Measurements from ENCODE around the gene BCL2L1.

Gene BCL2L1

DNA sequence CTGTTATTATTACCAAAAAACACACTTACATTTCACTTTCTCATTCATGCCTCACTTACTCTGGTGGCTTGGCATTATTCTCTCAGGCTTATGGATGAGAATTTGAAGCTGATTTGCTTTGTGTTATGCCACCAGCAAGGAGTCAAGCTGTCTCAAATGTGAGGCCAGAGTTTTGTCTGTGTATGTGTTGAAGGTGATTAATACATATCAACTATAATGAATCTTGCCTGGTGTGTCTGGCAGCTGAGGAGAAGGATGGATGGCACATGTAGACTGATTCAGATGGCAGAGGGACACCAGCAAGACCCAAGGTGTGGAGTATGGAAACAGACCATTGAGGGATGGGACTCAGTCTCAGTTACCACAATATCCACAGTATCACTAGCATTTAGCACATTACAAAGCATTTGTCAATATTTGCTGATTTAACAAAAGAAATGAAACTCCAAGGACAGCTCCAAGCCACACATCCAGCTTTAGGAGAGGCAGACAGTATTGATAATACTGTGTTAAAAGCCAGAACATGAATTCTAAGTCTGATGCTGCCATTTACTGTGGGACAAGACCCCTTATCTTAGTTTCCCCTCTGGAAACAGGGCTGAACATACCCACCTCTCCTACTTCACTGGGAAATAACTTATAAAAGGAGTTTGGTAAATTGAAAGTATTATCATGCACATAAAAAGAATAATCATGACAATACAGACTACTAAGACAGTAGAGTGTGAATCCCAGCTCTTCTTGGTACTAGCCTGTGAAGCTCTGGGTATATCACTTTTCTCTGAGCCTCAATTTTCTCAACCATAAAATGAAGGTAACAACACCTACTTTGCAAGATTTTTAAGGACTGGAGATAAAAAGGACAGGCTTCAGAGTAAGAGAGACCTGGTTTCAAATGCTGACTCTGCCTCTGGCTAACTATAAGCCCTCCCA is 11.2 kb downstream of the BCL2L1 start:
- Histone ChIP-seq H3K9ac (ENCODE audit: low read length) (peak overlapping the region; percentile 36; the same call in 1 of the 2 replicates), H2AFZ (ENCODE audit: low read length) (no peak overlapping the region), H3F3A (ENCODE audit: insufficient read depth, low read length) (0 out of 2 replicates have a peak, but pooled peaks cover 2% of the 10 kb centered on the region), H3K4me2 (ENCODE audit: low read length) (peak overlapping the region; percentile 45), H3K79me2 (ENCODE audit: insufficient read depth, low read length) (peaks cover 14% of the 10 kb centered on the region; the same call in 1 of the 2 replicates), H3K4me1 (ENCODE audit: insufficient read depth, low read length, severe bottlenecking) (peaks cover 91% of the 10 kb centered on the region), H3K36me3 (ENCODE audit: insufficient read depth, low read length) (peaks cover 67% of the 10 kb centered on the region), H3K9me2 (ENCODE audit: low read depth, low read length) (no peaks in the 10 kb centered on the region), H4K20me1 (ENCODE audit: insufficient read depth, low read length) (no peaks in the 10 kb centered on the region), H3K9me3 (ENCODE audit: low read length) (no peaks in the 10 kb centered on the region), H3K27ac (ENCODE audit: low read depth, low read length, poor library complexity, severe bottlenecking) (peak overlapping the region; percentile 96), H3K27me3 (ENCODE audit: insufficient read depth, low read length) (no peaks in the 10 kb centered on the region), H3K4me3 (ENCODE audit: low read depth, low read length, poor library complexity, severe bottlenecking) (peak overlapping the region; percentile 12)
- TF ChIP-seq CTCF (IDR thresholded peaks at IDR 0.05; ENCODE audit: low read length) = no peak
- TF ChIP-seq EZH2 (IDR thresholded peaks at IDR 0.05; ENCODE audit: borderline replicate concordance, low read length) = no peak

DNA sequence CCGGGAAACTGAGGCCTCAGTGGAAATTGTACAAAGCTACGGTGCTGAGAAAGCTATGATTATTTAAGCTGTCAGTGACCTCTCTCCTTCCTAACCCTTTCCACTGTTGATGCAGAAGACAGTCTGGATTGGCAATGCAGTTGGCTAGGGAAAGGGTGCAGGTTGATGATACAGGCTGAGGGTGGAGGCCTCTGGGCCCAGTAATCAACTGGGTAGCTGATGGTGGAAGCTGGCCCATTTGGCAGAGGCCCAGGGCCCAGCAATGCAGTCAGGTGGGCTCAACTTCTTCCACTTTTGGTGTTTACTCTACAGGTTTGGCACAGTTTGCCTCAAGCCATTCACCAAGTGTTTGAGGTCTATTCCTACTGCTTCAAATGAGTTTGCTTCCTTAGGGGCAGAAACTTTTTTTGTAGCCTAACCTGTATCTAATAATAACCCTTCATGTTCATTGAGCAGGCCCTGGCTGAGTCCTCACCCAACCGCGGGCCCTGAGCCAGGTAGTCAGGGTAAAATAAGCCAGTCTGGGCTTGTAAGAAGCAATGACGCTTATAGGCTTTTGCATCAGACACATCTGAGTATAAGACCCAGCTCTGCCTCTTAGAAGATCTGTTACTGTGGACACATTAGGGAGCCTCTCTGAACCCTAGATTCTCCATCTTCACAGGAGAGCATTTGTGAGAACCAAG is 12.1 kb downstream of the BCL2L1 start:
- no peak overlapping the region for H2AFZ ChIP-seq (ENCODE audit: low read length)
- H3K4me3 ChIP-seq (ENCODE audit: low read depth, low read length, poor library complexity, severe bottlenecking) = peak overlapping the region; percentile 11
- H3K9me3 ChIP-seq (ENCODE audit: low read length) = no peaks in the 10 kb centered on the region
- H3K27ac ChIP-seq (ENCODE audit: low read depth, low read length, poor library complexity, severe bottlenecking) = peak overlapping the region; percentile 96
- peaks cover 12% of the 10 kb centered on the region; the same call in 1 of the 2 replicates for H3K79me2 ChIP-seq (ENCODE audit: insufficient read depth, low read length)
- no peaks in the 10 kb centered on the region for H3K27me3 ChIP-seq (ENCODE audit: insufficient read depth, low read length)
- H3K4me1 ChIP-seq (ENCODE audit: insufficient read depth, low read length, severe bottlenecking) = peaks cover 92% of the 10 kb centered on the region
- H3K4me2 ChIP-seq (ENCODE audit: low read length) = peak overlapping the region; percentile 45; the same call in 1 of the 2 replicates
- 0 out of 2 replicates have a peak, but pooled peaks cover 3% of the 10 kb centered on the region for H3F3A ChIP-seq (ENCODE audit: insufficient read depth, low read length)
- no peak for TF ChIP-seq EZH2 (IDR thresholded peaks at IDR 0.05; ENCODE audit: borderline replicate concordance, low read length)
- no peak for TF ChIP-seq CTCF (IDR thresholded peaks at IDR 0.05; ENCODE audit: low read length)
- no peaks in the 10 kb centered on the region for H3K9me2 ChIP-seq (ENCODE audit: low read depth, low read length)
- H4K20me1 ChIP-seq (ENCODE audit: insufficient read depth, low read length) = no peaks in the 10 kb centered on the region
- H3K36me3 ChIP-seq (ENCODE audit: insufficient read depth, low read length) = peaks cover 66% of the 10 kb centered on the region
- H3K9ac ChIP-seq (ENCODE audit: low read length) = peak overlapping the region; percentile 36; the same call in 1 of the 2 replicates

DNA sequence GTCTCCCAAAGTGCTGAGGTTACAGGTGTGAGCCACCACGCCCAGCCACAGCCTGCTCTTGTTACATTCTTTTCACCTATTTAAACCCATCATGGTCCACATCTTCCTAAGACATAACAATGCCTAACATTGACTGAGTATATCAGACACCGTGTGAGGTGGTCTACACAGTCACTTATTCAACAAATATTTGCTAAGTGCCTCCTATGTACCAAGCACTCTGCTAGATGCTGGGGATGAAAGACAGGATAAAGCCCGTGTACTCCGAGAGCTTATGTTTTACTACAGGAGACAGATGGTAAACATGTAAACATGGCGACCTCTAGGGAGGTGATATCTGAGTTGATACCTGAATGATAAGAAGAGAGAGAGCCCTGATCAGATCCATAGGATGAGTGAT is 12.7 kb downstream of the BCL2L1 start:
- Histone ChIP-seq H3F3A (ENCODE audit: insufficient read depth, low read length) (0 out of 2 replicates have a peak, but pooled peaks cover 3% of the 10 kb centered on the region), H3K27me3 (ENCODE audit: insufficient read depth, low read length) (no peaks in the 10 kb centered on the region), H3K4me3 (ENCODE audit: low read depth, low read length, poor library complexity, severe bottlenecking) (no peak overlapping the region), H4K20me1 (ENCODE audit: insufficient read depth, low read length) (no peaks in the 10 kb centered on the region), H3K79me2 (ENCODE audit: insufficient read depth, low read length) (peaks cover 14% of the 10 kb centered on the region), H3K4me2 (ENCODE audit: low read length) (no peak overlapping the region; the same call in 1 of the 2 replicates), H3K27ac (ENCODE audit: low read depth, low read length, poor library complexity, severe bottlenecking) (peak overlapping the region; percentile 96), H3K9me3 (ENCODE audit: low read length) (no peaks in the 10 kb centered on the region), H3K36me3 (ENCODE audit: insufficient read depth, low read length) (peaks cover 67% of the 10 kb centered on the region), H3K4me1 (ENCODE audit: insufficient read depth, low read length, severe bottlenecking) (peaks cover 95% of the 10 kb centered on the region), H3K9me2 (ENCODE audit: low read depth, low read length) (no peaks in the 10 kb centered on the region), H2AFZ (ENCODE audit: low read length) (no peak overlapping the region), H3K9ac (ENCODE audit: low read length) (no peak overlapping the region; the same call in 1 of the 2 replicates)
- TF ChIP-seq CTCF (IDR thresholded peaks at IDR 0.05; ENCODE audit: low read length) = no peak
- no peak for TF ChIP-seq EZH2 (IDR thresholded peaks at IDR 0.05; ENCODE audit: borderline replicate concordance, low read length)

All from OCI-LY1 (cell line).